Islet precursor cell (in vitro differentiated cells): Measurements from ENCODE around the gene APPL2.
A peak's percentile ranks its signal among the peaks of the same experiment; 100 is the strongest.

Source experiments
- DNase-seq: peaks from one replicate; pipeline ENCODE4 v3.0.0-alpha.2; 2018

Gene APPL2

GRCh38 chr12:105221583-105222283 lies 14.2 kb downstream of the APPL2 start:
- DNase-seq = no peak

- DNase-seq = no peak
These were observed 15.1 kb downstream of the APPL2 start for GRCh38 chr12:105220929-105221290.

DNA sequence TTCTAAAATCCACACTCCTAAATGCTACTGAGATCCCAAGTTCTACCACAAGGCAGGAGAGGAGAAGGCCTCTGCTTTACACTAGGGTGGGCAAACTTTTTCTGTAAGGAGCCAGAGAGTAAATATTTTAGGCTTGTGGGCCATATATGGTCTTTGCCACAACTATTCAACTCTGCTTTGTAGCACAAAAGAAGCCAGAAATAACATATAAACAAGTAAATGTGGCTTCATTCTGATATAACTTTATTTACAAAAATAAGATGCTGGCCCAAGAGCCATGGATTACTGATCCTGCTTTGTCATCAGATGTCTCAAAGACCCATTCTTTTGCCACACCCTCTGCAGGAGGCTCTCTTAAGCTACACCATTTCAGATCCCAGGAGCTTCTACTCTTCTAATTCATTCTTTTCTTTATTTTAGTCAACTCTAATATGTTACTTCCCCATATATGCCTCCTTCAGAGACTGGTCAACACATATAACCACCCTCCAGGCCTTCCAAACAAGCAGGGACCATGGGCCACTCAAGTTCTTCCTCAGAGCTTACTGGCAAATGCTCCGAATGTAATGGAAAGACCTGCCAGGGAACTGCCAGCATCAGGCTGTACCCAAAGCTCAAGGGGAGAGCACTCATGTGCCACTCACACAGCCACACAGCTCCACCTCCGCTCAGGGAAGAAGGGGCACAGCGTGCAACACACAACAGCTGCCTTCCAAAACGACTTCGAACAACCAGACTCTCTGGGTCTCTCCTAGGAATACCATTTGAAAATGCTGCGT lies 15.6 kb downstream of the APPL2 start:
- DNase-seq = no peak

DNA sequence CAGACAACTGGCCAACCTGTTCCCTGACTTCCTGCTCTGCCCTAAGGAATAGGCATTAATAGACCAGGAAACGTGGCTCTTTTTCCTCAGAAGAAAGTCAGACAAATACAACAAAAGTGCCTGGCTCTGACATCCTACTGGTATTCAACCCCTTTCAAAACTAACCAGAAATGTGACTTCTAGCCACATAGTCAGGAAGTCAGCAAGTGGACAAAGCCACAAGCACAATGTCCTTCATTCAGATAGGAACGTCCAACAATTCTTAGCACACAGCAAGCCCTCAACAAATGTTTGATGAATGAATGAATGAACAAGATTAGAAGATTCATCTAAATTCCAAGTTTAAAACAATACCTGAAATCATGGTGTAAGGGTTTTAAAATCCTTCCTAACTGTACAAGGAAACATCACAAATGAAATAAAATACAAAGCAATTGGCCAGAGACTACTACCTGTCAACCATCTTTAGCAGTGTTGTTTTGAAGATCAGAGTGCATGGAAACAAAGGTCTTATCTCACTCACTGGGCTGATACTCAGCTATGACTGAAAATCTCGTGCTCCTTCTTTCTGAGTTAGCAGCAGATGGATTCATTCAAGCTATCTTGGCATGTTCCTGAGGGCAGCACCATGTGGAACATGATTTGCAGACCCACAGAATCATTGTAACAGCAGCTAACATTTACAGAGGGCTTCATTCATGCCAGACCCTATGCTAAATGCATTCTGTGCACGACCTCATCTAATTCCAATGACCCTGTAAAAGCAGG lies 16.5 kb downstream of the APPL2 start:
- DNase-seq = no peak

- no peak for DNase-seq
These were observed 17.5 kb downstream of the APPL2 start for GRCh38 chr12:105218434-105218833.

DNA sequence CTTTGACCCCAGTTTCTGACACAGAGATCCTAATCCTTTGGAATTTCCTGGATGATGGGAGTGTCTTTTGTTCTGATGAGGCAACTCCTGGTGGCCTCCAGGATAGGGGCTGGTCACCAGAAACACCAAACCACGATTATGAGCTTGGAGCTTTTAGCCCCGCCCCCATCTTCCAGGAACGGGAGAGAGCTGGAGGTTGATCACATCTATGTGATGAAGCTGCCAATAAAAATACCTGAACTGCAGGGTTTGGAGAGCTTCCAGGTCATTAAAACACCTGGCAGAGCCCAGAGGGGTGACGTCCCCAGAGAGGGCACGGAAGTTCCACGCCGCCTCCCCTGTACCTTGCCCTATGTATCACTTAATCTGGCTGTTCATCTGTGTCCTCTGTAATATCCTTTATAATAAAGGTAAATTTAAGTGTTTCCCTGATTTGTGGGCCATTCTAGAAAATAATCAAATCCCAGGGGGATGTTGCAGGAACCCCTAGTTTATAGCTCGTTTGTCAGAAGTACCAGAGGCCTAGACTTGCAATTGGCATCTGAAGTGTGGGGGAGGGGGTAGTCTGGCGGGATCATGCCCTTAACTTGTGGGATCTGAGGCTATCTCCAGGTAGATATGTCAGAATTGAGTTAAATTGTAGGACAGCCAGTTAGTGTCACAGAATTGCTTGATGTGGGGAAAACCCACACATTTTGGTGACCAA lies 21.2 kb downstream of the APPL2 start:
- peak; percentile 71 for DNase-seq

GRCh38 chr12:105214148-105214547 lies 21.8 kb downstream of the APPL2 start:
- DNase-seq = no peak

DNA sequence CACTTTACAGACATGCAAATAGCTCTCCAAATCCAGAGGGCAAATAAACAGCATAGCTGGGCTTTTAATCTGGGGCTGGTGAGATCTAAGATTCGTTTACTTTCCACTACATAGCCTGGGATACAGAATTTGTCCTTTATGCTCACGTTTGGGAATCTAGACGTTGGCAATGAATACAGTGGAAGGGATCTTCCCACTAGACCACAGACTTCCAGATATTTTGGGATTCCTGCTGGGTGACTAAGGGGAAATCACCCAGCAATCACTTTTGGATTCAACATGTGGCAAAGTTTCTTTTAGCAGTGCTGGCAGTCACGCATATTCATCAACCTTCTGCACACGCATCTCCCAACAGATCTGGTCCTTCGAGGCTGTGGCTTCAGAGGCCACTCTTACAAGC lies 23.5 kb downstream of the APPL2 start:
- no peak for DNase-seq

GRCh38 chr12:105209091-105209490 lies 26.9 kb downstream of the APPL2 start:
- DNase-seq = no peak

DNA sequence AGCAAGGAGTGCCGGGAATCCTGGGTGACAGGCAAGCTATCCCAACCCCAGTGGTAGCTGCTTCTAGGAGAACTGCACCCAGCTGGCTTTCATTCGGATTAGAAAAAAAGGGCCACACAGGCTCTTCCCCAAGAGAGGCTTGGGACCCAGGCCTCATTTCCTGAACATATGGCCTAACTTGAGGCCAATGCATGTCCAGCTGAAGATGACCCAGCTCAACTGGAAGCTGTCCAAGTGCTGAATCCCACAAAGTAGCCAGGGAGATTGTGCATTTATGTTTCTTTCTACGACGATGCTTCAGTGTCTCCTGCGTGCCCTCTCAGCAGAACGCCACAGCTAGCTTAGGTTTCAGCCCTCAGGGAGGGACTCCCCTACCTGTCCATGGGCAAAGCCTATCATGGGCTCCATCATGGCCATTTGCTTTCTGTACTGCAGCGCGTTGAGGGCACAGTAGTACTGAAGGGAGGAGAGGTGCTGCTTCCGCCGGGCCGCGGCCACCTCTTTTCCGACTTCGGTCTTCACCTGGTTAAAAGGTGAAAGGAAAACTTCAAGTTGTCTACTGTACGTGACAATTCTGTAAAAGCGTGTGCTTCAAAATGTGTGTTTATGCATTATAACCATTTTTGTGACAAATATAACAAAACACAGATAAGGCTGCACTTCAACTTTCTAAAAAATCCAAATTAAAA lies 29.1 kb downstream of the APPL2 start:
- peak; percentile 49 for DNase-seq

DNA sequence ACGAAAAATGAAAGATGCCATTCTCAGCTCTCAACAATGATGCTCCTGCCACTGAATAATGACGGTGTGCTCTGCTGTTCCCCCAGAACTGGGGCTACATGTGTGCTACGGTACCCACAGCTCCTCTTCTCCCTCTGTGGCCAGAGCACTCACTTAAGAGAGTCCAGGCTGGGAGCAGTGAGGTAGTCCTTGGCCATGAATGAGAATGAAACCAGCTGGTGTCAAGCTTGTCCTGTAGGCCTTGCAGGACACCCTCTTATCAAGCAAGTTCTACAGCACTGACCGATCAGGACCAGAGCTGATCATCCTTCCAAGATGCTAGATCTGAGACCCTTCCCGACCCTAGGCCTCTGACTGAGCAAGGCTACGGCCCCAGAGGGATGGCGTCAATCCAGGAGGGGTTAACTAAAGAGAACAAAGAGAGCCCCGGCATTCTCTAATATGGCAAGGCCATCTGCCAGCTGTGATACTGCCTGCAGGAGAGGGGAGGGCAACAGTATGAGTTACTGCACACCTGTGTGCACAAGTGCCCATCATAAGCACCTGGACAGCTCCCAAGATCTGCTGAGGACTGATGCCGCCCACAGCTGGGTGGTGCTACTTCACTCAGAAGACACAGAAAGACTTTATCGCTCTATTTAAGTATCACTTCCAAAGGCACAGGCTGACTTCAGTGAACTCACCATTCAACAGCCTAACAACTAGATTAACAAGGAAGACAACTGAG lies 30.5 kb downstream of the APPL2 start:
- DNase-seq = peak; percentile 57

GRCh38 chr12:105204916-105205315 lies 31.1 kb downstream of the APPL2 start:
- DNase-seq = peak; percentile 54

DNA sequence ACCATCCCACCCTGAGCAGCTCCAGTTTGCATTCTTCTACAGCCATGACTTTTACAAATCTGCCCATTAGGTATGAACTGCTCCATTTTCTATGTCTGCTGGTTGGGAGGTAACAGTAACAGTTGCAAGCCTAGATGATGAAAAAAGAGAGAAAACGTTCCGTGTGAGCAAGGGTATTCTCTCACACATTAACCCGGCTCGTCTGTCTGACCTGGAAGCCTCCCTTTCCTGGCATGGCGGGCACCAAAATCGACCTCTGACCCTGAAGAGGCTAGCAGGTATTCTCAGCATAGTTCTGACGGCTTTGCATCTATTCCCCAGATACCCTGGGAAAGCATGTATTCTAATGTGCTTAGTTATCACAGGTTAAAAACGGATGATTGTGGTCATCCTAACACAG lies 31.8 kb downstream of the APPL2 start:
- peak; percentile 37 for DNase-seq

GRCh38 chr12:105202202-105202601 lies 33.8 kb downstream of the APPL2 start:
- DNase-seq = peak; percentile 42

- DNase-seq = no peak
These were observed 34.7 kb downstream of the APPL2 start for GRCh38 chr12:105201299-105201698.

DNA sequence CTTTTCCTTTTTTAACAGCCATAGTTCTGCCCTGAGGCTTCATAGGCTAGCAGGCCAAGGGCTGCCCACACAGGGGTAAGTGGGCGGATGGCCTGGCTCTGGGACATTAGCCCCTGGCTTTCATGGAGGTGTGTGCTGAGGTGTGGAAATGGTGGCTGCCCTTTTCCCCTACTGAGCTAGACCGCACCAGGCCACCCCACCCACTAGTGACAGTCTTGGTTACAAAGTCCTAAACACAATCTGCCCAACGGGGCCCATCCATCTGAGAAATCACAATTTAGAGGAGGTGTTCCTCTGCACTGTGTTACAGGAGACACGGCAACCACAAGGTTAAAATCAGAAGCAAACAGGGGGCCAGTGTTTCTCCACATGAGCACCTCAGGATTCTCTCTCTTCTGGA lies 35.6 kb downstream of the APPL2 start:
- DNase-seq = no peak

DNA sequence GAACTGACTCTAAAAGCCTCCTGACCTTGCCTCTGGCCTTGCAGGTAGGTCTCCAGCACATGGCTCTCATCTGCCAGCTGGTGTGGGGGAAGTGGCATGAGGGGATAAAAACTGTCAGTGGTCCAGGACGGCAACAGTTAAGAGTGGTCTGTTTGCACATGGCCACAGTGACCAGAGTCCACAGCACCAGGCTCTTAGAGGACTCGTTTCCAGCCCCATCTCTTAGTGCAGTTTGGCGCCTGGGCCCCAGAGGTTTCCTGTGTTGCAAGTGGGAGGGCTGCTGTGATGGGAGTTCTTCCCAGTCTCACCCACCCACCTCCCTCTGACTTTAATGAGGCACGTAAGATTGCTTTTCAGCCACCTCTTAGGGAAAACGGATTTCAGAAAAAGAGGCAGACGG lies 37.0 kb downstream of the APPL2 start:
- DNase-seq = peak; percentile 51

DNA sequence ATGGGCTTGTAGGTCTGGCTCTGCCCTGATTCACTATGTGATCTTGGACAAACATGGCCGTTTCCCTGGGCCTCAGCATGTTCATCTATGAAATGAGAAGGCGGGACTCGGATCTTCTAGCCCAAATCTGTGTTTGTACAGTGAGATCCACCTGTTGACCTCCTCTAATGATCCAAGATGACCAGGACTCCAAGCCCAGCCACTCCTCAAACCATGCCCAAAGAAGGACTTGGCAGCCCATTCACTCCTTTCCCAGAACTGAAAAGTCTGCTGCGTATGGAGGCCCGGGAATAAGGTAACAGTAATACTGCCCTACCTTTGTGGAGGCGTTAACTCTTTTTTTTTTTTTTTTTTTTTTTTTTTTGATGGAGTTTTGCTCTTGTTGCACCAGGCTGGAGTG lies 39.9 kb downstream of the APPL2 start:
- DNase-seq = peak; percentile 22

GRCh38 chr12:105194947-105195346 lies 41.0 kb downstream of the APPL2 start:
- no peak for DNase-seq

DNA sequence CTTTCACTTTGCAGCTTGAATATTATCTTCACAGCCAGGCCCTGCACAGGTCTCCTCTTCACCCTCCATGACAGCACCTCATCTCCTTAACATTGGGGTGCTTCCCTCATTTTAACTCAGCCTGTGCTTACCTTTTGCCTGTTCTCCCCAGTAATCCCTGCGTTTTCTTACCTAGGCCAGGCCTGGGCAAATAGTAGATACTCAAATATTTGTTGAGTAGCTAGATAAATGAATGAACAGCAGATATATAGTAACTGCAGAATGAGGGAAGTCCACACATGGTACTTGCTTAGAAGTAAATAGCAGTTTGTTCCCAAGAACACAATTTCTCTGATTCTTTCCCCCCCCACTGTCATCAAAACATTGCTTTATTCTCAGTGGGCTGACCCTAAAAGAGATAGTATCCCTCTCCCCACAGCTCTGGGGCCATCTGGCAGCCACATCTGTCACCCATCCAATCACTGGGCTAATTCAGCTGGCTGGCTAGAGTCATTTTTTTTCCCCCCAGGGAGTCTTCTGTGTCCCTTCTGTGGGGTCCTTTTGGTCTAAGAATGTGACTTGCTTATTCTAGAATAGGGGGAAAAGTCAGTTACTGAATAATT lies 43.2 kb downstream of the APPL2 start:
- DNase-seq = no peak

DNA sequence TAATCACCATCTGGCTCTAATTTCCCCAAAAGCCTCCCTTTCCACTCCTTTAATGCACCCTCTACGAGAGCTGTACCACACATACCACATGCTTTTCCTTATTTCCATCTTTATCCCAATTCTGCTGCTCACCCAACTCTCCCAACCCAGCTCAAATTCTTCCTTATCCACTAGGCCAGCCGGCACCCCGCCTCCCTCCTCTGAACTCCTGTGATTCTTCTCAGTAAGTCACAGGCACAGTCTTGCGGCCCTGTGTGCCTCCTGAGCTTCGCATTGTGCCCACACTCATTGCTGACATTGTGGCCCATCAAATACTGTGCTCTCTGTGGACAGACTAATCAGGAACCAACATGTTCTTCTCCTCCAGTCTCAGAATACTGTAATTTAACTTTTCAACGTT lies 45.4 kb downstream of the APPL2 start:
- DNase-seq = no peak
